GM12801 (cell line): ENCODE measurements around the gene HSBP1L1.

Experiments used
- CTCF ChIP-seq: IDR thresholded peaks from one replicate; pipeline ENCODE4 v1.5.1; 2011; ENCODE audit warnings: control low read depth; ENCODE audit not compliant: insufficient read length; ENCODE audit errors: extremely low read depth

HSBP1L1 gene

DNA sequence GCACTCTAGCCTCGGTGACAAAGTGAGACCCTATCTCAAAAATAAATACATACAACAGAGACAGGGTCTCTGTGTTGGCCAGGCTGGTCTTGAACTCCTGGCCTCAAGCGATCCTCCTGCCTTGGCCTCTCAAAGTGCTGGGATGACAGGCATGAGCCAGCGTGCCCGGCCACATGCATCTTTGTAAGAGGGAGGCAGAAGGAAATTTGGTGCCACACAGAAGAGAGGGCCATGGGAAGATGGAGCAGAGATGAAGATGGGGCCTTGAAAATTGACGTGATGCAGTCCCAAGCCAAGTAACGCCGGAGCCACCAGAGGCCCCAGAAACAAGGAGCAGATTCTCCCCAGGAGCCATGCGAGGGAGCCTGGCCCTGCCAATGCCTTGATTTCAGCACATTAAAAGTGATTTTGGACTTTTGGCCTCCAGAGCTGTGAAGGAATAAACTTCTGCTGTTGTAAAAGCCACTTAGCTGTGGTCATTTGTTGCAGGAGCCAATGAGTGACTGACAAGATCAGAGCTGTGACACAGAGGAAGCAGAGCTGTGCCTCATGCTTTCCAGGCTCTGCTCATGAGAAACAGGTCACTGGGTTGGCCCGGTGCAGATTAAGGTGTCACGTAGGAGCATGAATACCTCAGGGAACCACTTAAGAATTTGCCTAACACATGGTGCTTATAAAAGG is 10.3 kb upstream of the HSBP1L1 start:
- TF ChIP-seq CTCF: no peak

DNA sequence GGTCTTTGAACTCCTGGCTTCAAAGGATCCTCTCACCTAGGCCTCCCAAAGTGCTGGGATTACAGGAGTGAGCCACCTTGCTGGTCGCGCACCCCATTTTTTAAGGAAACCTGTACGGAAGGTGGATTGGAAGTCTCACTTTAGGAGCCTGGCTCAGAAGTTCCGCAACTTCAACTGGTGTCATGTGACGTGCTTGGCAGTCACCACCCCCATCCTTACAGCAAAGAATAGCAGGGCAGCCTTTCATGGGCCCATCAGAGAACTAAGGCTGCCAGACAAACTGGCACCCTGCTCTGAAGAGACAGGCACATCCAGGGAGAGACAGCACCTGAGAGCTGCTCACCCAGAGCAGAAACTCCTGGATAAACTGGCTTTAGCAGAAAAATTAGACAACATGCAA is 9.7 kb upstream of the HSBP1L1 start:
- TF ChIP-seq CTCF: no peak

GRCh38 chr18:79955302-79956075 is 9.0 kb upstream of the HSBP1L1 start:
- TF ChIP-seq CTCF: no peak

- TF ChIP-seq CTCF: no peak
These were observed 8.2 kb upstream of the HSBP1L1 start for GRCh38 chr18:79956276-79956675.

DNA sequence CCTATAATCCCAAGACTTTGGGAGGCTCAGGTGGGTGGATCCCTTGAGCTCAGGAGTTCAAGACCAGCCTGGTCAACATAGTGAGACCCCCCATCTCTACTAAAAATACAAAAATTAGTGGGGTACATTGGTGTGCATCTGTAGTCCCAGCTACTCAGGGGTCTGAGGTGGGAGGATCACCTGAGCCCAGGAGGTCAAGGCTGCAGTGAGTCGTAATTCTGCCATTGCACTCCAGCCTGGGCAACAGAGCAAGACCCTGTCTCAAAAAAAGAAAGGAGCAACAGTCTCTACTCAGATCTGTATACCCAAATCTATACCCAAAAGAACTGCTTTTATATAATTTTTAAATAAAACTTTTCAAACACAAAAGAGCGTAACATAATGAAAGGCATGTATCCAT is 5.5 kb upstream of the HSBP1L1 start:
- TF ChIP-seq CTCF: no peak

DNA sequence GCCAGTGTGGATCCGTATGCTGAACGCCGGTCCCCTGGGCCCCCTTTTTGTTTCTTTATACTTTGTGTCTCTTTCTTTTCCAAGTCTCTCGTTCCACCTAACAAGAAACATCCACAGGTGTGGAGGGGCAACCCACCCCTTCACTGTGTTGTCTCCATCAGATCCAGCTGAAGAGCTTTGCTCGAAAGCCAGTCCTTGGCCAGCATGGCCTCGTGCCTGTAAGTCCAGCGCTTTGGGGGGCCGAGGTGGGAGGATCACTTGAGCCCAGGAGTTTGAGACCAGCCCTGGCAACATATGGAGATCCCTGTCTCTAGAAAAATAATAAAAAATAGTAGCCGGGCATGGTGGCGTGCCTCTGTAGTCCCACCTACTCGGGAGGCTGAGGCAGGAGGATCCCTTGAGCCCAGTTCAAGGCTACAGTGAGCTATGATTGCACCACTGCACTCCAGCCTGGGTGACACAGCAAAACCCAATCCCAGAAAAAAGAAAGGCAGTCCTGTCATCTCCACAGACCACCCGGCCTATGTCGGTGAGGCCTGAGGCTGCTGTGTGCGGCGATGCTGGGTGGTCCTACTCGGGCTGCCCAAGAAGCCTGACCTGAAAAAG is 3.4 kb upstream of the HSBP1L1 start:
- no peak for TF ChIP-seq CTCF

DNA sequence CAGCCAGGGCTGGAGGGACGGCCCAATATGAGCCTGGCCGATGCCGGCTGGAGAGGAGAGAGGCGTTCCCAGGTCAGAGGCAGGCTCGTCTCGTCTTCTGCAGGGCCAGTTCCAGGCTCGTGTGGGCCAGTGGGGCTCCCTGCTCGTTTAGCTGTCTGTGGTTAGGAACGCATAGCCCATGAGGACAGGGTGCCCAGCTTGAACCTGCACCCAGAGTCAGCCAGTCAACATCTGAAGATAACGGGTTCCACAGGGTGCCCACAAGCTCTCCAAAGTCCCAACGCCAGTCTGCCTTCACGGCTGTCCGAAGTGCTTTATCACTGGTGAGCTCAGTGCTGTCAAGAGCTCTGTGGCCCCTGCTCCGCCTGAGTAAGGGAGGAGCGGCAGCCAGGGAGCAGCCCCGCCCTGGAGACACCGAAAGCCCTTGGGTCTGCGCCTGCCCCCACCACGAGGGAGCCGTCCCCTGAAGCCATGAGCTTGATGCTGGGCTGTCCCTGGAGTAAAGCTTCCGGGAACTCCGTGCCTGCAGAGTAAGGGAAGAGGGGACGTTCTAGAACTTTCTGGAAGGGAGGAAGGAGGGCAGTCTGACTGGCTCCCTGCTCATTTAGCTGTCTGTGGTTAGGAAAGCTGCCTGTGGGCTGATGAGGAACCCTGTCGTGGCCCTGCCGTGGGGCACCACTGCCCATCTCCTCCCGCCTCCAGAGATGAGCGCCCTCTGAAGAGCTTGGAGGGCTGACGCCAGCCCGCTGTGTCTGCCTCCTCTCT is 2.7 kb upstream of the HSBP1L1 start:
- TF ChIP-seq CTCF: no peak
